ENCODE results near the gene FIP1L1.

FIP1L1 gene

GRCh38 chr4:53477038-53477565 lies 99.7 kb downstream of the FIP1L1 start:
- DNase-seq: peak; percentile 22

- DNase-seq: no peak
Measured at GRCh38 chr4:53477636-53478035, 100.2 kb downstream of the FIP1L1 start.

- no peak for DNase-seq
Measured at GRCh38 chr4:53478671-53479456, 101.4 kb downstream of the FIP1L1 start.

GRCh38 chr4:53479736-53480525 lies 102.5 kb downstream of the FIP1L1 start:
- DNase-seq: no peak

GRCh38 chr4:53480909-53481308 lies 103.5 kb downstream of the FIP1L1 start:
- no peak for DNase-seq

GRCh38 chr4:53481586-53481985 lies 104.1 kb downstream of the FIP1L1 start:
- no peak for DNase-seq

- DNase-seq: no peak
Measured at GRCh38 chr4:53483250-53483649, 105.8 kb downstream of the FIP1L1 start.

- DNase-seq: no peak
Measured at GRCh38 chr4:53484911-53485657, 107.6 kb downstream of the FIP1L1 start.

- no peak for DNase-seq
Measured at GRCh38 chr4:53485658-53486040, 108.2 kb downstream of the FIP1L1 start.

GRCh38 chr4:53487766-53488165 lies 110.3 kb downstream of the FIP1L1 start:
- no peak for DNase-seq

- no peak for DNase-seq
Measured at GRCh38 chr4:53489279-53489889, 111.9 kb downstream of the FIP1L1 start.

GRCh38 chr4:53490161-53490956 lies 112.9 kb downstream of the FIP1L1 start:
- DNase-seq: peak; percentile 42

GRCh38 chr4:53490965-53491622 lies 113.7 kb downstream of the FIP1L1 start:
- peak; percentile 67 for DNase-seq

- no peak for DNase-seq
Measured at GRCh38 chr4:53494851-53495250, 117.4 kb downstream of the FIP1L1 start.

- peak; percentile 38 for DNase-seq
Measured at GRCh38 chr4:53497487-53498244, 120.2 kb downstream of the FIP1L1 start.

- no peak for DNase-seq
Measured at GRCh38 chr4:53498706-53499105, 121.3 kb downstream of the FIP1L1 start.

GRCh38 chr4:53499791-53500190 lies 122.3 kb downstream of the FIP1L1 start:
- no peak for DNase-seq

- DNase-seq: no peak
Measured at GRCh38 chr4:53500546-53500945, 123.1 kb downstream of the FIP1L1 start.

GRCh38 chr4:53501561-53501960 lies 124.1 kb downstream of the FIP1L1 start:
- no peak for DNase-seq

- no peak for DNase-seq
Measured at GRCh38 chr4:53502094-53502493, 124.7 kb downstream of the FIP1L1 start.

GRCh38 chr4:53505947-53506346 lies 128.5 kb downstream of the FIP1L1 start:
- DNase-seq: no peak
